GM18951 (cell line): ENCODE measurements around the gene ZNF462.

Experiments
- POLR2A ChIP-seq: IDR thresholded peaks from 4 replicates; pipeline ENCODE4 v1.6.1; 2011; ENCODE audit warnings: mild to moderate bottlenecking; ENCODE audit not compliant: insufficient read length, insufficient read depth; ENCODE audit errors: extremely low read depth
- in situ Hi-C: fragments of 300-500 bp; cut with MboI; formaldehyde crosslinking; loops from one replicate; pipeline ENCODE4 v1.12.0; 2022; ENCODE audit warnings: low sequenced_read_pairs, mixed read lengths, inconsistent platforms; ENCODE audit not compliant: unreplicated experiment

The ZNF462 gene

GRCh38 chr9:106872641-106873040 lies 9.7 kb downstream of the ZNF462 start:
- in situ Hi-C loops, result no loop called here
- TF ChIP-seq POLR2A, result no peak

GRCh38 chr9:106874031-106874430 lies 11.1 kb downstream of the ZNF462 start:
- in situ Hi-C loops, result no loop called here
- TF ChIP-seq POLR2A, result no peak

GRCh38 chr9:106874652-106875051 lies 11.7 kb downstream of the ZNF462 start:
- no peak for TF ChIP-seq POLR2A
- in situ Hi-C loops, result no loop called here

GRCh38 chr9:106875529-106875928 lies 12.6 kb downstream of the ZNF462 start:
- no peak for TF ChIP-seq POLR2A

GRCh38 chr9:106877345-106877744 lies 14.4 kb downstream of the ZNF462 start:
- in situ Hi-C loops, result no loop called here
- TF ChIP-seq POLR2A, result no peak

More at GRCh38 chr9:106875529-106875928, 12.6 kb downstream of the ZNF462 start:
- in situ Hi-C loops, result no loop called here

- in situ Hi-C loops, result no loop called here
- no peak for TF ChIP-seq POLR2A
Measured at GRCh38 chr9:106878081-106878837, 15.3 kb downstream of the ZNF462 start.

GRCh38 chr9:106878934-106879333 lies 16.0 kb downstream of the ZNF462 start:
- no peak for TF ChIP-seq POLR2A
- in situ Hi-C loops, result no loop called here

GRCh38 chr9:106879439-106879882 lies 16.5 kb downstream of the ZNF462 start:
- in situ Hi-C loops, result no loop called here
- TF ChIP-seq POLR2A, result no peak

- in situ Hi-C loops, result no loop called here
Measured at GRCh38 chr9:106880081-106880480, 17.1 kb downstream of the ZNF462 start.

GRCh38 chr9:106880863-106881262 lies 17.9 kb downstream of the ZNF462 start:
- in situ Hi-C loops, result no loop called here
- no peak for TF ChIP-seq POLR2A

More at GRCh38 chr9:106880081-106880480, 17.1 kb downstream of the ZNF462 start:
- TF ChIP-seq POLR2A, result no peak

GRCh38 chr9:106883030-106883429 lies 20.1 kb downstream of the ZNF462 start:
- in situ Hi-C loops, result no loop called here
- no peak for TF ChIP-seq POLR2A

GRCh38 chr9:106883626-106884190 lies 20.7 kb downstream of the ZNF462 start:
- in situ Hi-C loops, result no loop called here
- TF ChIP-seq POLR2A, result no peak

GRCh38 chr9:106885451-106885850 lies 22.5 kb downstream of the ZNF462 start:
- in situ Hi-C loops, result no loop called here
- TF ChIP-seq POLR2A, result no peak
